Head of caudate nucleus (tissue), 42 donors: Measurements from ENCODE around the gene HOXC11.

Source experiments
- DNase-seq, 42 donors: peaks; one replicate each; pipeline versions ENCODE4 v3.0.0 to v3.0.0-alpha.2; 2020 to 2021; ENCODE audit warnings: mixed read lengths in 7 of 42
- intact Hi-C: fragments of 100-400 bp; cut with DNase I; formaldehyde crosslinking; loops from one replicate; pipeline ENCODE4 v1.15.0; 2022

HOXC11 gene

DNA sequence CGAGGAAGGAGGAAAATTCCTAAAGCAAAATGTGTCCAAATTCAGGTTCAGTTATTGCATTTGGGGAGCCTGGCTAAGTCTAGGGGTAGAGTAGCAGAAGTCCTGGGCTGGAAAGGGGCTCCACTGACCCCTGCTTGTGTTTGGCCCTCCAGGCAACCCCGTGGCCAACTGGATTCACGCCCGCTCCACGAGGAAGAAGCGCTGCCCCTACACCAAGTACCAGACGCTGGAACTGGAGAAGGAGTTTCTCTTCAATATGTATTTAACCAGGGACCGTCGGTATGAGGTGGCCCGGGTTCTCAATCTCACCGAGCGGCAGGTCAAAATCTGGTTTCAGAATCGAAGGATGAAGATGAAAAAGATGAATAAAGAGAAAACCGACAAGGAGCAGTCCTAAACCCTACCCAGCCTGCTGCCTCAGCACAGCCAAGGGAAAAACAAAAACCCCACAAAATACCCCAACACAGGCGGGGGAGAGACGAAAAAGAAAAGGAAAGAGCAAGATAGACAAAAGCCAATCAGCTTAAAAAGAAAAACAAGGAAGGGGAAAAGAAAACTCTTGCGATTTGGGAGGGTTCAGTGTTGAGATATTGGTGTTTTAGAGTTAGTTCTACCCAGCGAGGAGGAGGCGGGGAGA lies 29.5 kb downstream of the HOXC11 start:
- intact Hi-C loops = loop anchor here (10.0 kb wide), 1 partner anchor 298 kb away; no protein-coding TSS in a partner anchor
- DNase-seq = no peak

DNA sequence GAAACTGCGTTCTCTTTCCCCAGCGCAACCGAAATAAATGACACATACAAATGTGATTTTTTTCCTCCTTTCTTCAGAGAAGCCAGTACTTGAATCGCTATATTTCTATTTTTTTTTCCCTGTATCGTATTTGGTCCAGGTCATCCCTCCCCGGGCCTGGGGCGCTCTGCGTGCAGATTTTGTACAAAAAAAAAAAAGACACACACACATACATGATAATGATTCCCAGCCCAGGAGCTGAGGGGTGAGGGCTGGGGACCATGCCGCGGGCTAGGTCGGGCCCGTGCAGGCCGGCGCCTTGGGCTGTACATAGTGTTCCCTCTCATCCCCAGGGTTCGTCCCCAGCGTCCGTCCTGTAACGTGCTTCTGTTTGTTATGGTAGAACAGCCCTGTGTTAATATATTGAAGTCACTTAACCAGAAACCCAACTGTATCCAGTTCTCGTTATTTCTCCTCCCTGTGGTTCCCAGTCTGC lies 30.0 kb downstream of the HOXC11 start:
- intact Hi-C loops = loop anchor here (10.0 kb wide), 1 partner anchor 298 kb away; no protein-coding TSS in a partner anchor
- DNase-seq = no peak

DNA sequence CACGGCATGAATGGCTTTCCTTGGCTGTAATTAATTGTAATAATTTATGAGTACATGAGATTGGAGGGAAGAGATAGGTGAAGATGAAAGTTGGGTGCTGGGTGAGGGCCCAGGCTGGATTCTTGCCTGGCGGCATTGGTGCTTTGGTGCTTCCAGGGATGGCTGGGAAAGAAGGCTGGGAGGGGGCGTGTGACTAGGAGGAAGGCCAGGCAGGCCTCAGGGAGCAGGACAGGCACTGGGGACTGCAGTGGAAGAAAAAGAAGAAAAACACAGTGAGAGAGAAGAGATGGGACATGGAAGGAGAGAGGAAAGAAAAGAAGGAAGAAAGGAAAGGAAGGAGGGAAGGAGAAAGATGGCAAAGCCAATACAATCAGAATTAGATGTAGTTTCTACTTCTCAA lies 30.7 kb downstream of the HOXC11 start:
- no peak for DNase-seq
- intact Hi-C loops = loop anchor here (10.0 kb wide), 1 partner anchor 299 kb away; no protein-coding TSS in a partner anchor

DNA sequence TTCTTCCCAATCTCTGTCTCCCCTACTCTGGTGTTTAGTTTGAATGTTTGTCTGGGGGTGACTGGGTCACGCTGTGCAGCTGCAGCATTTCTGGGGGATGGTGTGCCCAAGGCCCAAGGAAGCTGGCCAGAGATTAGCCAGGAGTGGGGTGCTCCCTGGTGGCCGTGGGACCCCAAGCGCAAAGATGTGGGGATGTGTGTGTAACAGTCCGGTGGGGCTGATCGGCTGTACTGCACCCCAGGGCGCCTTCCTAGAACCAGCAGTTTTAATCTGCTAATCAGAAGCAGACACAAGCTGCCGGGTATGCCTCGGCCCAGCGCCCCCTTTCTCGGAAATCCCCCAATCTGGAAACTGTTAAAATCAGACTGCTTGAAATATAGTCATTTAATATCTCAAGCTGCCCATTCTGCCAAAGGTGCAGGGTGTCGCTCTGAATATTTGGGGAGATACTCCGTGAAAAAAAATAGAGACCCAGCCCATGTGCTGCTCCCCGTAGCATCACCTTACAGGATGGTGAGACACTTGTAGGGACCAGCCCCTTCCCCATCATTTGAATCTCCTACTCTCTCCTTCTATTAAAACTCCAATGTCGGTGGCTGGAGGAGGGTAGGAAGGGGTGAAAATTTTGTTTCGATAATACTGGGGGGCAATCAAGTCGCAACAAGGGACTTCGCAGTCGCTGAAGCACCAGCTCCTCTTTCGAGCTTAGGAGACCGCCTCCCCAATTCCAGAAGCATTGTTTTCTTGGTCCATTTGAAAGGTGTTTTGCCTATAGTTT lies 31.3 kb downstream of the HOXC11 start:
- DNase-seq = no peak

DNA sequence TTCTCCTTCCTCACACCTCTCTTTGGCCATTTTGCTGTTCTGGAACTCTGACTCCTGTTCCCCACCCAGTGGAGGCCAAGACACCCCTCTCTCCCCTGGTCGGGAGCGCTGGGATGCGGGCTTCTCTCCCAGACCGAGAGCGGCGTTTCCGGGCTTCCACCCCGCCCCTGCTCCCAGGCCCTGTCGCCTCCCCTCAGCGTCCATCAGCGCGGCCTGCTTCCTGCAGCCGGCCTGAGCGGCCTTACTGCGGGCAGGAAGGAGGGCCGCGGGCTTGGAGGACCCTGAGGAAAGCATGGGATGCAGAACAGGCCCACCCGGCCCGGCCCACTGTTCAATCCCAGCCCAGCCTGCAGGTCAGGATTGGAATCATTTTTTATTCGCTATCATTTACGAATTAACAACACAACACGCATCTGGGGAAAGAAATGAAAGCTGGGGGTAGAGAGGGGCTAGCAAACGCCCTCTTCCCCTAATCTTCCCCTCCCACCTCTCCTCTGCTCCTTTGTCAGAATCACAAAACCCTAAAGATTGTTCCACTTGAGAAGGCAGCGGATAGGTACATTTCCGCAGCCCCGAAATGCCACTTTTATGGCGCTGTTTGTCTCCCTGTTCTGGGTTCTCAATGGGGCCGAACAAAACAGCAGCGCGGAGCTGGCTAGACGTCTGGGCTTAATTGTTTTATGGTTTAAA lies 32.1 kb downstream of the HOXC11 start:
- intact Hi-C loops = loop anchor here (5.0 to 10.0 kb wide), 2 partner anchors 202 to 300 kb away; no protein-coding TSS in a partner anchor

More for the DNA sequence above, 31.3 kb downstream of the HOXC11 start:
- intact Hi-C loops = loop anchor here (10.0 kb wide), 1 partner anchor 299 kb away; no protein-coding TSS in a partner anchor

DNA sequence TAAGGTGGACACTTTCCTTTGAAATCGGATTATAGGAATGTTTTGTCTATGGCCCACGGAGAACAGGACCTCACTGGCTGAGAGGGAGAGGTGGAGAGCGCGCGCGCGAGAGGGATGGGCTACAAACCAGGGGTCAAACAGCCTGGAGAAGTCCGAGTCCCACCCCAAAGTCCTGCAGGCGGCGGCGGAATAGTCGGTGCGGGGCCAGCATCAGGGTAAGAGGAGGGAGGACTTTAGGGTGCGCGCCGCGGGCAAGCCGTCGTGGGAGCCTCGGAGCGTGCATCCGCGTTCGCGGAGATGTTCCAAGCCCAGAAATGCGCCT lies 32.6 kb downstream of the HOXC11 start:
- intact Hi-C loops = loop anchor here (5.0 to 10.0 kb wide), 2 partner anchors 202 to 301 kb away; no protein-coding TSS in a partner anchor
- DNase-seq = no peak

More for the DNA sequence above, 32.1 kb downstream of the HOXC11 start:
- no peak for DNase-seq

DNA sequence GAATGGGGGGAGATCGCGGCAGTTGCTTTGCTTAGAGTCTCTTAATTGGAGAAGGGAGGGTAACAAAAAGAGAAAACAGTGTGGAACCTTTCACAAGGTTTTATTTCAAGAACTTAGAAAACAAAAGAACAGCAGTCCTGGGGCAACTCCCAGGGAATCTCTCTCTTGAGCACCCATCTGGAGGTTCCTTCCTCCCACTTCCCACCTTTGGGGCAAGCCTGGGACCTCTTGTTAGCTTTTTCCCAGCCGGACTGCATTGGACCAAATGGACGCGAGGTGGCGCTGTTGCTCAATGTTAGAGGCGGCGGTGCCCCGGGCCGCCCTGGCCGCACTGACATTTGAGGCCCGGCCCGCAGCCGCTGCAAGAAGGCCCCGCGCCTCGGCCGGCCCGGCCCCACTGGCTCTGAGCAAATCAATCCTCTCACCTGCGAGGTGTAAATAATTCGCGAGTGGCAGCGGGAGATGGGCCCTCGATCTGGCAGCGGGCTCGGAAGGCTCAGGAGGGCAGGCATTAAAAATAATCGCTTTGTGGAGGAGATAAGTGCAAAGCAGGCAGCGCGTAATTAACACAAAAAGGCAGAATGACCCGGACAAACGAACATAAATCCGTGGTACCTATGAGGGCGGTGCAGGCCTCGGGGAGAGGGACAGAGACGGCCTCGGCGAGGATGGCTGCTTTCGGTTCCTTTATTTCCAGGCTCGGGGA lies 33.1 kb downstream of the HOXC11 start:
- DNase-seq = peak; percentile 42 to 95 (median 86)

DNA sequence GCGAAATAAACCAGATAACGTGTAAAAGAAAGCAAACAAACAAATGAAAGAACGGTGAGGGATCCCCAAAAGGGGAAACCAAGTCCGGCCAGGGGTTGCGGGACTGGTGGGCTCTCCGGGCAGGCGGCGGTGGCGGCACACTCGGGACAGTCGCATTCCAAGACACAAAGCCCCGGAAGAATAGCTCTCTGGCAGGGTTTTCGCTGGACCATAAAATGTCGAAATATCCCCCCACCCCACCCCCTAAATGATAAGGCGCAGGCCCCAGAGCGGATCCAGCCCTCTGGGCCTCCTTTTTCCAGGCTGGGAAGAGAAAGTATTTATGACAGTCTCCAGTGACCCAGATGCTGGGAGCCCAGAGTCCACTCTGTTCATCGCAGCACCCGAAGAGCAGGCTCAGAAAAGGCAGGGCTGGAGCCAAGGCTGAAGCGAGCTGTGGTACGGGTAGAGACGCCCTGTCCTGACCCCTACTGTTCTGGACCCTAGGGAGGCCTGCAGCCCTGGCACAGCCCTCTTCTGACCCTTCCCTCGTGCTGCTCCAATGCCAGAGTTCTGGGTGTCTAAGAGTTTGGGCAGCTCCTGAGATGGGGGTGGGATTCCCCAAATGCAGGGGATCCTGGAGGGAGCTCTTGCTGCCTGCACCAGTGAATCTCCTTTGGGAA lies 33.8 kb downstream of the HOXC11 start:
- intact Hi-C loops = loop anchor here (2.0 to 10.0 kb wide), 3 partner anchors 184 to 302 kb away; no protein-coding TSS in a partner anchor
- DNase-seq = no peak

More for the DNA sequence above, 33.1 kb downstream of the HOXC11 start:
- intact Hi-C loops = loop anchor here (2.0 to 10.0 kb wide), 3 partner anchors 185 to 301 kb away; no protein-coding TSS in a partner anchor

DNA sequence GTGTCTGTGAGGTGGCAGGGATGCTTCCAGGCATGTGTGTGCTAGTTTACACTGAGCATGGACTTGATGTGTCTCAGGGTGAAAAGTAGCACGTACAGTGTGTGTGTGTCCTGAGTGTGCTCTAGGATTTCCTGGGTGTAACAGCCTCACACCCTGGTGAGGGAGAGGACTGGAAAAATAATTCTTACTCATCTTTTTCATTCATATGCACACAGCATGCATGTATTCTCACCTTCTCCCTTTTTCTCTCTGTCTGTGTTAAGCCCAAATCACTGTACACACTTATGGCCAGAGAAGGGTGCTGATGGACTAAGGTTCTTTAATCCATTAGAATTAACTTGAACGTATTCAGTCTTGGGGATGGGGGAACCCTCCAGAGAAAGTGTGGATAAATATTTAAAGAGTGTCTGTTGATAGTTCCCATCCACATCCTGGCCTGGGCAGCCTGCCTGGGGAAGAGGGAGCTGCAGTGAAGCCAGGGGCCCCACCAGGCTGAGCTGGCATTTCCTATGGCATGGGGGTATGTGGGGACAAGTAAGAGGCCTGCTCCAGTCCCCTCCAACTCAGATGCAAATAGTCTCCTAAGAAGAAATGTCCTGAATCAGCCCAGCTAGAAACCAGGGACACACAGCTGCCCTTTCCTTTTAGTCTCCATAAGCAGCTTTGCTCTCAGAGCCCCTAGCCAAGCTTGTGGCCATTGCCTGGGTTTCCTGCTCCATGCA lies 34.8 kb downstream of the HOXC11 start:
- intact Hi-C loops = loop anchor here (2.0 to 10.0 kb wide), 3 partner anchors 183 to 303 kb away; no protein-coding TSS in a partner anchor

DNA sequence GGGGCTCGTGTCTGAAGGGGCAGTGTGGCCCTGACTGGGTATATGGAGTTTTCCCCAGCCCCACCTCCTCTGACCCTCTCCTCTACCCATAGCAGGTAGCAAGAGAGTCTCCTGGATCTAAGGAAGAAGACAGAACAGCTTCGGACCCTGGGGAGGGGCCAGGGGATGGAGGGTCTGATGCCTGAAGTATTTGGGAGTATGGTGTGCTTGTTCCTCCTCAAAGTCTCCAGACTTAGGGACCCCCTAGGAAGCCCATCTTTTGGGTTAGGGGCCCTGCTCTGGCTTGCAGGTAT lies 35.3 kb downstream of the HOXC11 start:
- DNase-seq = no peak
- intact Hi-C loops = loop anchor here (5.0 to 10.0 kb wide), 2 partner anchors 199 to 303 kb away; no protein-coding TSS in a partner anchor

More for the DNA sequence above, 34.8 kb downstream of the HOXC11 start:
- DNase-seq = no peak

DNA sequence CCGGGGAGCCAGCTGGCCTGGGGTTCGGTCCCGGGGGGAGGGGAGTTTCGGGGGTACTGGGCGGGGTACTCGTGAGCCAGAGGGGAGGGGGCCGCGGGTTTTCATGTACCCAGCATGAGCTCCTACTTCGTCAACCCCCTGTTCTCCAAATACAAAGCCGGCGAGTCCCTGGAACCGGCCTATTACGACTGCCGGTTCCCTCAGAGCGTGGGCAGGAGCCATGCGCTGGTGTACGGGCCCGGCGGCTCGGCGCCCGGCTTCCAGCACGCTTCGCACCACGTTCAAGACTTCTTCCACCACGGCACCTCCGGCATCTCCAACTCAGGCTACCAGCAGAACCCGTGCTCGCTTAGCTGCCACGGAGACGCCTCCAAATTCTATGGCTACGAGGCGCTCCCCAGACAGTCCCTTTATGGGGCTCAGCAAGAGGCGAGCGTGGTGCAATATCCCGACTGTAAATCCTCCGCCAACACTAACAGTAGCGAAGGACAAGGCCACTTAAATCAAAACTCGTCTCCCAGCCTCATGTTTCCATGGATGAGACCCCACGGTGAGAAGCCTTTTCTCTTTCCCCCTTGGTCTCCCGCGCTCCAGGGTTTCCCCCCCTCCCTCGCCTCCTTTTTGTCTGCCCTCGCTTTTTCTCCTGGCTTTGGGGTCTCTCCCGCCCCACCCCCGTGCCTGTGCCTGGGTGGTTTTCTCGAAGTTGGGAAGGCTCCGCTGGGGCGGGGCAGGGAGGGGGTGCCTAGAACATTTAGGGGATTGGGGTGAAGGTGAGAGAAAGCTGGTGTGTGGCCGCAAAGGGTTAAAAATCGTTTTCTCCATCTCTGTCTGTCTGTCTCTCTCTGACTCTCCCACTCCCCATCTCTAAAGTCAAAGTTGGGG lies 36.5 kb downstream of the HOXC11 start:
- intact Hi-C loops = loop anchor here (5.0 to 10.0 kb wide), 2 partner anchors 198 to 305 kb away; no protein-coding TSS in a partner anchor
- no peak for DNase-seq

DNA sequence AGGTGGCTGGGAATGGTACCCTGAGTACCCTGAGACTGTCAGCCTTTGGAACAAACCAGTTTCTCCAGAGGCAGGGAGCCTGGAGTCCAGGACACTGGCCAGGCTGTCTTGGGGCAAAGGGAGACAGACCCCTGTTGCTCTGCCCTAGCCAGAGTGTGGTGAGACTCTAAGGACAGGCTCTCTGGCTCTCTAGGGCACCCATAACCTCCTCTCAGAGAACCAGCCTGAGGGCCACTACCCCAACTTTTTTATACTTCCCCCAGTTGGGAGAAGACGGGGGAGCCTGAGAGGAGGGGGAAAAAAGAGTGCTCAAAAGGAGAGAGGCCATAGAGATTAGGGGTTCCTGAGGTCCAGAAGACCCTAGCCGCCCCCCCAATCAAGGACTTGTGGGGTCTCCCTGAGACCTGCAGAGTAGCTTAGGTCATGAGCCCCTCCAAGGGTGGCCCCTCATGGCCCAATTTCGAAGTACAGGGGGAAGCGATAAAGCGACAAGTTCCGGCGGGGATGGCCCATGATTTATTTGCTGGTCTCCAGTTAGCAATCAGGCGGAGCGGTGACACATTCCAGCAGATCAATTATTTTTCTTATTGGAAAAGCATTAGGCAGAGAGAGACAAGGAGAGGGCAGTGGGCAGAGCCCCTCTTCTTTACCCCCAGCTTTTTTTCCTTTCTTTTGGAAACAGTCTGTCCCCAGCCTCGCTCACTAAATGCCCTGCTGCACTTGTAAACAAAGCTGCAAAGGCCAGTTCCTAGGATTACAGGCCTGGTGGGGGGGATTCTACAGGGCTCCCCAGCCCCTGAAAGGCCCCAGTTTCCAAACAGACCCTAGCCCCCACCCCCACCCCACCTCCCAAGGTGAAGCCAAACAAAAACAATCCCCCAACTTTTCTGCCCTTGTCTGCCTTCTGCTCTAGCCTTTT lies 37.4 kb downstream of the HOXC11 start:
- DNase-seq = no peak
- intact Hi-C loops = no loop called here

DNA sequence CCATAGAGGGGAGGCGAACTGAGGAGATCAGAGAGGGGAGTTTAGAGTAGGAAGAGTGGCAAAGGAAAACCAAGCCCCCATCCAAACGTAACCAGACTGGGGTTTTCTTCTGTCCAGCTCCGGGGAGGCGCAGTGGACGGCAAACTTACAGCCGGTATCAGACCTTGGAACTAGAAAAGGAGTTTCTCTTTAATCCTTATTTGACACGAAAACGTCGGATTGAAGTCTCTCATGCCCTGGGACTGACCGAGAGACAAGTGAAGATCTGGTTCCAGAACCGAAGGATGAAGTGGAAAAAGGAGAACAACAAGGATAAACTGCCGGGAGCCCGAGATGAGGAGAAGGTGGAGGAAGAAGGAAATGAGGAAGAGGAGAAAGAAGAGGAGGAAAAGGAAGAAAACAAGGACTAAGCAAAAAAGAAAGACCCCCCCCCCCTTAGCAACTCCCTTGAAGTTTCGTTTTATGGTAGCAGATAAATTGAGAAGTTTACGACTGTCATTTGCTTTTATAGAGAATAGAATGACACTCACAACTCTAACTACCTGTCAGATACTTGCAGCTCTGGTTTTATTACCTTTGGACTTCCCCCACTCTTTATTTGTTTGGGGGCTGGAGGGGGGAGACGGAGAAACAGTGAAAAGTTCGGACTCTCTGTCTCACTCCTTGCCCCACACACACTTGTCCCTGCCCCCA lies 38.2 kb downstream of the HOXC11 start:
- intact Hi-C loops = no loop called here
- DNase-seq = no peak

DNA sequence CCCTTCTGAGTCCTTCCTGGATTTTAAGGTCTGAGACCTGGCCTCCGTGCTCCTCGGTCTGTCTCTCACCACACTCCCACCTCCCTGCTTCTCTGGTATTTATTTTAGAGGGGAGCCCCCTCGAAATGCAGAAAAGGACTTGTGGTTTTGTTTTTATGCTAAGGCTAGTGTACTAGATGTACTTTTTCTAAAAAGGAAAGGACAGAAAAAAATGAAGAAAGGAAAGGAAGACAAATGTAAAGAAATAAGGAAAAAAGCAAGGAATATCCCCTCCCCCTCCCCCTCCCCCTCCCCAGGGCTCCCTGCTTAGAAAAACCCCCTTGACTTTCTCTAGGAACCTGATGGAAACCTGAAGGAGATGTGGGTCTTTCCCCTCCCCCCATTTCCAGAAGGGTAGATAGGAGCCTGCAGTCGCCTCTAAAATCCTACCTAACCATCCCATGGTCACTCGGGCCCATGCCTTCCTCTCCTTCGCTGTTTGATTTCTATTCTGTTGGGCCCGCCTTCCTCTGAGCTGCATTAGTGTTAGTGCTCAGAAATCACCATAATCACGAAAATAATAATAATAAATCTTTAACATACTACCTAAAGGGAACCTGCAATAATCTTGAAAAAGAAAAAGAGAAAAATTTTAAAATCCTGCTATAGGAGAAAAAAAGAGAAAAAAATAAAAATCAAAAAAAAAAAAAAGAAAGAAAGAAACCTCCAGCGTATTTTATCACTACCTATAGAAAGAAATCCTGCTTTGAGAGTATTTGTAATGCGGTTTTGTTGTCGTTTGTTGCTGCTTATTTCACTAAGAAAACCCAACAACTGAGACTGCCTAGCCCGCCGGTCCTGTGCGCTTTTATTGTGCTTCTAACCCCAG lies 39.0 kb downstream of the HOXC11 start:
- no peak for DNase-seq
- intact Hi-C loops = no loop called here
